Suprapubic skin (tissue), 4 donors: ENCODE results near the gene NF1. TPM values are rescaled to one million over a fixed set of nuclear protein-coding genes. Genes with fewer than 3 reads are reported as not detected.

Experiments
- DNase-seq, 2 donors: peaks; one replicate each; pipeline ENCODE4 v3.0.0-alpha.2; 2019; ENCODE audit warnings: low spot score in 2 of 2
- H3K27ac ChIP-seq: fragments of 200-600 bp; sonication (generic); one replicate; pipeline ENCODE4 v1.5.1; 2019
- H3K27me3 ChIP-seq: fragments of 200-600 bp; sonication (generic); one replicate; pipeline ENCODE4 v1.5.1; 2019
- H3K36me3 ChIP-seq: fragments of 200-600 bp; sonication (generic); one replicate; pipeline ENCODE4 v1.5.1; 2019
- H3K4me1 ChIP-seq: fragments of 200-600 bp; sonication (generic); one replicate; pipeline ENCODE4 v1.5.1; 2019
- H3K4me3 ChIP-seq: fragments of 200-600 bp; sonication (generic); one replicate; pipeline ENCODE4 v1.5.1; 2019; ENCODE audit warnings: mild to moderate bottlenecking
- H3K9me3 ChIP-seq: fragments of 200-600 bp; sonication (generic); one replicate; pipeline ENCODE4 v1.5.1; 2019
- EP300 ChIP-seq: sonication (generic); formaldehyde crosslinking; IDR thresholded peaks from one replicate; pipeline ENCODE4 v1.6.1; 2017; ENCODE audit warnings: antibody characterized with exemption
- POLR2A ChIP-seq, 2 donors: fragments of 450-650 bp; IDR thresholded peaks; one replicate each; pipeline ENCODE4 v1.6.1; 2017; ENCODE audit warnings: antibody characterized with exemption in 2 of 2, mild to moderate bottlenecking in 2 of 2, moderate library complexity in 2 of 2
- POLR2AphosphoS5 ChIP-seq, 3 donors: sonication (generic); formaldehyde crosslinking; IDR thresholded peaks; one replicate each; pipeline ENCODE4 v1.6.1; 2017; ENCODE audit warnings: antibody characterized with exemption in 3 of 3
- WGBS: methylation state at CpG from one replicate; pipeline ENCODE4 v1.1.5; 2018; 5-methylcytosine and 5-hydroxymethylcytosine counted together
- total RNA-seq, 4 donors: library from RNA; depleted of rRNA; stranded (reverse); fragments of >200 nt; gene quantifications; one replicate each; pipeline ENCODE4 v1.1.0, GENCODE V29; 2016
- TF ChIP-seq, protein P1 (sequence below), 2 donors: fragments of 200-600 bp in 1 of 2; fragments of 450-650 bp in 1 of 2; sonication (generic) in 1 of 2; IDR thresholded peaks; one replicate each; pipeline ENCODE4 v1.5.1; 2016 to 2019; ENCODE audit warnings: antibody characterized with exemption in 2 of 2, mild to moderate bottlenecking in 1 of 2, moderate library complexity in 1 of 2

The NF1 gene
- total RNA-seq, 4 donors from 2014 or later: 32.3 to 113 (median 45.4) TPM

DNA sequence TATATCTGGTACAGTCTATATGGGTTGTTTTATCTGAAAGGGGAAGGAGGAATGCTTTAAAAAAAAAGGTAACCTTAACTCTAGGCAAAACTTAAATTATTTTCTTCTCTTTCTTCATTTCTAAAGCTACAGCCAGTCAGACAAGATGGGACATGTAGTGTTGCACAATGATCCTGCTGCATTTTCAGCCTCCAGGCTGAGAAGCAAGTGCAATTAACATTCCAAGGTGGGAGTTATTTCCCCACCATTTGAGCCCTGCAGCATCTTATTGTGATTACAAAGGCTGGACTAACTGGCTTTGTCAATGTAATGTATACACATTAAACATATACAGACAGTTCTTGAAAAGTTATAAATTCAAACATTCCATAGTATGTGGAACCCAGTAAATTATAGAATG is 22.6 kb upstream of the NF1 start:
- no peak for DNase-seq
- Histone ChIP-seq H3K27ac (no peak overlapping the region), H3K4me3 (no peak overlapping the region), H3K9me3 (no peaks in the 10 kb centered on the region), H3K27me3 (no peaks in the 10 kb centered on the region), H3K36me3 (no peaks in the 10 kb centered on the region), H3K4me1 (peaks cover 20% of the 10 kb centered on the region)
- no peak for TF ChIP-seq EP300
- TF ChIP-seq POLR2AphosphoS5 (IDR thresholded peaks at IDR 0.05): peak in 2 of 3 donors; percentile 48 to 82

DNA sequence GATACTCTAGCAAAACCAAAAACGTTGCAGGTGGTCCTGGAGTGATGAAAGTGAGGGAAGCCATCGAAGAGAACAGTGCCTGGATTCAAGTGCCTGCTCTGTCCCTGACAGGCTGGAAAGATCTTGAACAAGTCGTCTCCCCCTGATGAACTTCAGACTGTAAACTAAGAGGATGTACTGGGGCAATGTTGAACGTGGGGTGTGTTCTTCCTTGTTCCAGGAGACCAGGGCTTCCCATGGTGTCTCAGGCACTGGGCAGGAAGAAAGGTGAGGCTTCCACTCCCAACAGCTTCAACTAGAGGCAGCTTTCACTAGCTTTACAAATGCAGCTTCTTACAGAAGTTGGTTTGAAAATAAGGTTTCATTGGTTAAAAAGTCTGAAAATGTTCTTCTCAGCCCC is 21.4 kb upstream of the NF1 start:
- no peak for TF ChIP-seq POLR2AphosphoS5 (IDR thresholded peaks at IDR 0.05)

DNA sequence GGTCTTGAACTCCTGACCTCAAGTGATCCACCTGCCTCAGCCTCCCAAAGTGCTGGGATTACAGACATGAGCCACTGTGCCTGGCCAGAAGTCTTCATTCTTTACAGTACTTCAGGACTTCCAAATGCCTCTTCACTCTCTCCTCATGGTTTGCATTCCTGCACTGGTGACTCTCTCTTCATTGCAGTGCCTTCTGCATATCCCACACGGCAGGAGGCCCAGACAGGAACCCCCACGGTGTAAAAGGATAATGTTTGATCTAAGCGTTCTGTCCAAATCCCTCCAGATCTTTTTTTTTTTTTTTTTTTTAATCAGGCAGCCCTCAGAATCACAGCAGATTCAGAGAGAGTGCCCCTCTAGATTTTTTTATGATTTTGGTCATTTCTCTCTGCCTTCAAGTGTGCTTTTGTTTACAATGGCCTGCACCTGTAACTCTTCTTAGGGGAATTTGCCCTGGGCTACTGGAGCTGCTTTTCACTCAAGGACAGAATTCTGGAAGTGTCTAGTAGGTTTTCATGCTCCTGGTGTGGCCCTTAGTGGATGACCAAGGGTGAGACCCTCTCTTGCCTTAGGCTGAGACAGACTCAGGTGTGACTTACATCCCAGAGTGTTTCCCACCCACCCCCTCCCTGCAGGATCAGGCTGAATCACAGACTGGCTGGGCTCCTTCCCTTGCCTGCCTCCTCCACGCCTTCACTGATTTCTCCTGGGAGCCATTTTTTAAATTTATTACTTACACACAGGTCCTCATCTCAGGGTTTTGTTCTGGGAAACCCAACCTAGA is 19.8 kb upstream of the NF1 start:
- WGBS: 44% methylated on average over 4 of the region's 4 CpGs

More for the DNA sequence above, 21.4 kb upstream of the NF1 start:
- peaks cover 8% of the 10 kb centered on the region for H3K4me1 ChIP-seq
- 64% methylated on average over 4 of the region's 4 CpGs for WGBS
- H3K27ac ChIP-seq: no peak overlapping the region
- no peaks in the 10 kb centered on the region for H3K9me3 ChIP-seq
- no peak for DNase-seq
- H3K4me3 ChIP-seq: no peak overlapping the region
- H3K36me3 ChIP-seq: no peaks in the 10 kb centered on the region
- no peaks in the 10 kb centered on the region for H3K27me3 ChIP-seq

DNA sequence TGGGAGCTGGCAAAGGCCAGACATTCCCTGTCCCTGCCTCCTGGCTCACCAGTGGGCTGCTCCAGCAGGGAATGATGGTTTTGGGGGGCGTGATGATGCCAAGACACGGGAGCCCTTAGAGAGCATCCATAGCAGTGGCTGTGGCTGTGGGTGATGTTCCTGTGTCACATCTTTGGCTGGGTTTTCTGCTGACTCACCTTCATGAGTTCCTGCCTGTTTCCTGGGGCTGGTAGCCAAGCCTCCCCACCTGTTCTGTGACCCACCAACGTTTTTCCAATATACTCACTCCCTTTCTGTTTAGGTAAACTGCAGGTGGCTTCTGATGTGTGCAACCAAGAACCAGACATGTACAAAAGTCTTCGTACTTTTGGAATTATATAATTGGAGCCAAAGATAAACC is 16.5 kb upstream of the NF1 start:
- no peak for TF ChIP-seq EP300
- TF ChIP-seq, protein P1, sequence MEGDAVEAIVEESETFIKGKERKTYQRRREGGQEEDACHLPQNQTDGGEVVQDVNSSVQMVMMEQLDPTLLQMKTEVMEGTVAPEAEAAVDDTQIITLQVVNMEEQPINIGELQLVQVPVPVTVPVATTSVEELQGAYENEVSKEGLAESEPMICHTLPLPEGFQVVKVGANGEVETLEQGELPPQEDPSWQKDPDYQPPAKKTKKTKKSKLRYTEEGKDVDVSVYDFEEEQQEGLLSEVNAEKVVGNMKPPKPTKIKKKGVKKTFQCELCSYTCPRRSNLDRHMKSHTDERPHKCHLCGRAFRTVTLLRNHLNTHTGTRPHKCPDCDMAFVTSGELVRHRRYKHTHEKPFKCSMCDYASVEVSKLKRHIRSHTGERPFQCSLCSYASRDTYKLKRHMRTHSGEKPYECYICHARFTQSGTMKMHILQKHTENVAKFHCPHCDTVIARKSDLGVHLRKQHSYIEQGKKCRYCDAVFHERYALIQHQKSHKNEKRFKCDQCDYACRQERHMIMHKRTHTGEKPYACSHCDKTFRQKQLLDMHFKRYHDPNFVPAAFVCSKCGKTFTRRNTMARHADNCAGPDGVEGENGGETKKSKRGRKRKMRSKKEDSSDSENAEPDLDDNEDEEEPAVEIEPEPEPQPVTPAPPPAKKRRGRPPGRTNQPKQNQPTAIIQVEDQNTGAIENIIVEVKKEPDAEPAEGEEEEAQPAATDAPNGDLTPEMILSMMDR (IDR thresholded peaks at IDR 0.05): no peak
- TF ChIP-seq POLR2A (IDR thresholded peaks at IDR 0.05): no peak
- TF ChIP-seq POLR2AphosphoS5 (IDR thresholded peaks at IDR 0.05): no peak
- no peak overlapping the region for H3K4me3 ChIP-seq
- H3K27ac ChIP-seq: no peak overlapping the region
- H3K27me3 ChIP-seq: no peaks in the 10 kb centered on the region
- WGBS: 51% methylated on average over 2 of the region's 4 CpGs
- no peaks in the 10 kb centered on the region for H3K9me3 ChIP-seq
- no peaks in the 10 kb centered on the region for H3K36me3 ChIP-seq
- H3K4me1 ChIP-seq: no peaks in the 10 kb centered on the region
- DNase-seq: no peak

More for the DNA sequence above, 19.8 kb upstream of the NF1 start:
- H3K27me3 ChIP-seq: no peaks in the 10 kb centered on the region
- TF ChIP-seq, protein P1 (IDR thresholded peaks at IDR 0.05): no peak
- TF ChIP-seq EP300 (no peak), POLR2AphosphoS5 (IDR thresholded peaks at IDR 0.05) (no peak), POLR2A (IDR thresholded peaks at IDR 0.05) (no peak)
- no peak overlapping the region for H3K4me3 ChIP-seq
- H3K27ac ChIP-seq: no peak overlapping the region
- no peaks in the 10 kb centered on the region for H3K36me3 ChIP-seq
- peaks cover 6% of the 10 kb centered on the region for H3K4me1 ChIP-seq
- H3K9me3 ChIP-seq: no peaks in the 10 kb centered on the region
- DNase-seq: no peak

DNA sequence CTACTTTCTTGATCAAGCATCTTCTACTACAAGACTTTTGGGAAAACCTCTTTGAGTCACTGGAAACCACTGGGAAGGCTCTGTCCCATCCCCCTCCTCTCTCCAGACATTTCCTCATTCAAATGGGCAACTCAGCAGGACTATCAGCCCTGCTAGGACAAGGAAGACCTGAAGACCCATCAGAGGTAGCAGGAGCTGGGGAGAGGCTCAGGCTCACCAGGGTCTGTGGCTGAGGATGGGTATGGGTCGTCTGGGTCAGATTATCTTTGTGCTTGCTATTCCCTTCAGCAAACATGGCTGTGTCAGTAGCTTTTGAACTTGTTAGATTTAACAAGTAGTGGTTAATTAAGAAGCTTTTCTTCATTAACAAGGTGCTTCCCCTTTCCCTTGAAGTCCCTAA is 15.0 kb upstream of the NF1 start:
- H3K4me1 ChIP-seq: no peaks in the 10 kb centered on the region
- H3K27me3 ChIP-seq: no peaks in the 10 kb centered on the region
- no peak for DNase-seq
- H3K36me3 ChIP-seq: no peaks in the 10 kb centered on the region
- 71% methylated on average over 1 of the region's 1 CpG for WGBS
- no peak overlapping the region for H3K4me3 ChIP-seq
- TF ChIP-seq EP300 (no peak), POLR2AphosphoS5 (IDR thresholded peaks at IDR 0.05) (no peak), POLR2A (IDR thresholded peaks at IDR 0.05) (no peak)
- TF ChIP-seq, protein P1 (IDR thresholded peaks at IDR 0.05): no peak
- no peaks in the 10 kb centered on the region for H3K9me3 ChIP-seq
- H3K27ac ChIP-seq: no peak overlapping the region

DNA sequence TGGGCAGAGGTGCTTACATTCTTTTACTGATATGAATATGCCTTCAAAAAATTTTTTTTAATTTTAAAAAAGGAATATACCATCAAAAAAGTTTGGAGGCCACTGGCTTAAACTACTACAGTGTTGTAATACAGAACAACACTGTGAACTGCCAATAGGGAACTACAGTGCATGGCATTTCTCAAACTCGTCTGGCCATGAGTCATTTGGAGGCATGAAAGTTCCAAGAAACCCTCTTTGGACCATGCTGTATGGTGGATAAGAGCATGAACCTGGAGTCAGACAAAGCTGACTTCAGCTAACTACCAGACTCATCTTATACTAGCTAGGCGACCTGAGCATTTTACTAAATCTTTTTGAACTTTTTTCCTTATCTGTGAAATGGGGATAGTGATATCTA is 9.2 kb upstream of the NF1 start:
- 55% methylated on average over 2 of the region's 2 CpGs for WGBS
- no peak for TF ChIP-seq EP300
- TF ChIP-seq, protein P1 (IDR thresholded peaks at IDR 0.05): no peak
- no peak for TF ChIP-seq POLR2A (IDR thresholded peaks at IDR 0.05)
- no peak for TF ChIP-seq POLR2AphosphoS5 (IDR thresholded peaks at IDR 0.05)
- H3K27ac ChIP-seq: no peak overlapping the region
- H3K4me1 ChIP-seq: no peaks in the 10 kb centered on the region
- H3K4me3 ChIP-seq: no peak overlapping the region
- no peak for DNase-seq
- no peaks in the 10 kb centered on the region for H3K9me3 ChIP-seq
- H3K36me3 ChIP-seq: no peaks in the 10 kb centered on the region
- H3K27me3 ChIP-seq: no peaks in the 10 kb centered on the region
